GM19043 (cell line): ENCODE data around the gene SF3A2.

Experiments used
- ATAC-seq: cut with Tn5 transposase; IDR thresholded peaks from one replicate; pipeline ENCODE4 v1.9.1; 2021; ENCODE audit warnings: low read depth; ENCODE audit not compliant: unreplicated experiment

SF3A2 gene

DNA sequence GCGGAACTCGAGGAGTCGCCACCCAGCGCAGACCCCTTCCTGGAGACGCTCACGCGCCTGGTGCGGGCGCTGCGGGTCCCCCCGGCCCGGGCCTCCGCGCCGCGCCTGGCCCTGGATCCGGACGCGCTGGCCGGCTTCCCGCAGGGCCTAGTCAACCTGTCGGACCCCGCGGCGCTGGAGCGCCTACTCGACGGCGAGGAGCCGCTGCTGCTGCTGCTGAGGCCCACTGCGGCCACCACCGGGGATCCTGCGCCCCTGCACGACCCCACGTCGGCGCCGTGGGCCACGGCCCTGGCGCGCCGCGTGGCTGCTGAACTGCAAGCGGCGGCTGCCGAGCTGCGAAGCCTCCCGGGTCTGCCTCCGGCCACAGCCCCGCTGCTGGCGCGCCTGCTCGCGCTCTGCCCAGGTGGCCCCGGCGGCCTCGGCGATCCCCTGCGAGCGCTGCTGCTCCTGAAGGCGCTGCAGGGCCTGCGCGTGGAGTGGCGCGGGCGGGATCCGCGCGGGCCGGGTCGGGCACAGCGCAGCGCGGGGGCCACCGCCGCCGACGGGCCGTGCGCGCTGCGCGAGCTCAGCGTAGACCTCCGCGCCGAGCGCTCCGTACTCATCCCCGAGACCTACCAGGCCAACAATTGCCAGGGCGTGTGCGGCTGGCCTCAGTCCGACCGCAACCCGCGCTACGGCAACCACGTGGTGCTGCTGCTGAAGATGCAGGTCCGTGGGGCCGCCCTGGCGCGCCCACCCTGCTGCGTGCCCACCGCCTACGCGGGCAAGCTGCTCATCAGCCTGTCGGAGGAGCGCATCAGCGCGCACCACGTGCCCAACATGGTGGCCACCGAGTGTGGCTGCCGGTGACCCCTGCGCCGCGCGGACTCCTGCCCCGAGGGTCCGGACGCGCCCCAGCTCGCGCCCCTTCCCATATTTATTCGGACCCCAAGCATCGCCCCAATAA is 14.8 kb downstream of the SF3A2 start:
- ATAC-seq = no peak

DNA sequence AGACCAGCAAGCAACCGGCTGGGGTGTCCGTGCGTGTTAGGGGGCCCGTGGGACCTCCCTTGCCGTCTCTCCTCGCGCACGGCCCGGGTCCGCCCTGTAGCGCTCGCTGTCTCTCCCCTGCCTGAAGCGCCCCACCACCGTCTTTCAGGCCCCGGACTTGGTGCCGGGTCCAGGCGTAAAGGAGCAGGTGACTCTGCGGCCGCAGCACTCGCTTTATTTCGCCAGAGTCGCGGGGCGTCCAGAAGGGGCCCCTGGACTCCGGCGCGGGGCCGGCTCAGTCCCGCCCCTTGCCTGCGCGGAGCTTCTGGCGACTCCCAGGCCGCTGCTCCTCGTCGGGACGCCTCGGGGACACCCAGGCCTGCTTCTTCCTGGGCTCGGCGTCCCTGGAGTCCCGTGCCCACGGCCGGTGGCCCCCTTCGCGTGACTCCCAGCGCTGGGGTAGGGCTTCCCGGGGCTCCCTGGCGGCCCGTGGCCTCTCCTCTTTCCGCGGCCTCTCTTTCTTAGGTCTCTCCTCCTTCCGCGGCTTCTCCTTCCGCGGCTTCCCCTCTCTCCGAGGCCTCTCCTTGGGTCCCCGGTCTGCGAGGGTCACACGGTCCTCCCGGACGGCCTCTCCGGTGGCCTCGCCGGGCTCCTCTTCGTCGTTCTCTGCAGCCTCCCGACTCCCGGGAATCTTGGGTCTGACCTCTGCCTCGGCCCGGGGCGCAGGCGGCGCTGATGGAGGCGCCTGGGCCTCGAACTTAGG is 15.6 kb downstream of the SF3A2 start:
- ATAC-seq = no peak

DNA sequence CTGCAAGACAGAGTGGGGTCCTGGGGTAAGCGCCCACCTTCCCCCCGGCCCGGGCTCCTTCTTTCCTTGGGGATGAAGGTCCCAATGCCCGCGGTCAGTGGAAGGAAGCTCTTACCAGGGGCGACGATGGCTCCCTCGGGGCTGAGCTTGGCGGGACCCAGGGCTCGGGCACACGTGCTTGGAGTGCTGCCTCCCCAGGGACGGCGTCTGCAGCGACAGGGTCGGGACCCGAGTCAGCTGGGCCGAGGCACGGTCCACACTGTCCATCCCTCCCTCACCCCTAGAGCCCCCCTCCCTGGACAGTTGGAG is 16.1 kb downstream of the SF3A2 start:
- no peak for ATAC-seq

DNA sequence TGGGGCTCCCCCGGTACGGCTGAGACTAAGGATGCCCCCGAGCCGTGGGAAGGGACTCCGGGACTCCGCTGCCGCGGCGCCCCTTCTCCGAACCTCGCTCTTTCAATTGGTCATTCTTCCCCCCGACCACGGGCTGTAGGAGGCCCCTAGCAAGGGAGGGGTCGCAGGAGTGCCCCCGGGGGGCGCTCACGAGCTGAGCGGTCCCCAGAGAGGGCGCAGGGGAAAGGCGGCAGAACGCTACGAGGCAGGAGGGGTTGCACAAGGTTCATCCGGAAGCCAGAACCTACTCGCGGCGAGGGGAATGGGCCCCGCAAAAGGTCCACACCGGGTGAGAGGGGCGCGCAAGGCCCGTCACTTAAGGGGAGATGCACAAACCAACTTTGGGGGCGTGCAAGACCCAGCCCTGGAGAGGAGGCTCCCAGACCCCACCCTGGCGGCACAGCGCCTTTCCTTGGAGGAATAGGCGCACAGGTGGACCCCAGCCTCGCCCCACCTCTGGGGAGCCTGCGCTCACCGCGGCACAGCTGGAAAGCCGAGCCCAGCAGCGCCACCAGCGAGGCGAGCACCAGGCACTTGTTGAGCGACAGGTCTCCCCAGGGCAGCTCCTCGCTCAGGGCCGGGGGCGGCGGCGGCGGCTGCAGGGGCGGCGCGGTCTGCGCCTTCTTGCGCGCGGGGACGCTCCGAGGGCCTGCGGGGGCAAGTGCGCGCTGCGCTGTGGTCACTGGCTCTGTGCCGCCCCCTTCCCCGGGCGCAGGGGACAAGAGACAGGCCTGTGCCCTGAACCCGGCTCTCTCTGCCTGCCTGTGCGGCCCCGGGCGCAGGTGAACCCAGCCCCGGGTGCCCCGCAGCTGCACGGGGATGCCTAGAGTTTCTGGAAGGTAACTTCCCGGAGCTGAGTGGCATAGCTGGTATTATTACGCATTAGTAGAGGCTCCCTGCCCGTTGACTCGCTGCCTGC is 16.8 kb downstream of the SF3A2 start:
- ATAC-seq = no peak

DNA sequence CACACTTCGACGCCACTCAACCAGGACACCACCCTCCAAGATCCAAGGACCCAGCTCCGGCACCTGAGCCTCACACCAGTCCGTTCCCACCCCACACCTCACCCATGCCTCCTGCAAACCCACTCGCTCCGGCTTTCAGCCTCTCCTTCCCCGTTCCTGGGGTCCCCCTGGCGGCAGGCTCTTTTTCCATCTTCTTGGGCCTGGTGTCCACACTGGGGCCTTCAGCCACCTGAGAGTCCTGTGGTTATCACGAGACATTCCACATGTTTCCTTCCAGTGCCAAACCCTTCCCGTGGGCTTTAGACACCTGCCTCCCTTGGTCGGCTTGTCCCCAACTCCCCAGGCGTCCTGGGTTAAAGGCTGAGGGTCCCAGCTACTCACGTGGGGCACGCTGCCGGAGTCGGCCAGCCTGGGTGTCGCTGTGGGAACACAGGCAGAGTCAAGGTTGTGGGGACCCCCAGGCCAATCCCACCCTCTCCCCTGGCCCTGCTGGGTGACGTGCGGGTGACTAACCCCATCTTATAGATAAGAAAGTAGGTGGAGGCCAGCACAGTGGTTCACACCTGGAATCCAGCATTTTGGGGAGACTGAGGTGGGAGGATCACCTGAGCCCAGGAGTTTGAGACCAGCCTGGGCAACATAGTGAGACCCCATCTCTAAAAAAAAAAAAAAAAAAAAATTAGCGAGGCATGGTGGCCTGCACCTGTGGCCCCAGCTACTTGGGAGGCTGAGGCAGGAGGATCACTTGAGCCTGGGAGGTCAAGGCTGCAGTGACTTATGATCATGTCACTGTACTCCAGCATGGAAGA is 17.6 kb downstream of the SF3A2 start:
- no peak for ATAC-seq

DNA sequence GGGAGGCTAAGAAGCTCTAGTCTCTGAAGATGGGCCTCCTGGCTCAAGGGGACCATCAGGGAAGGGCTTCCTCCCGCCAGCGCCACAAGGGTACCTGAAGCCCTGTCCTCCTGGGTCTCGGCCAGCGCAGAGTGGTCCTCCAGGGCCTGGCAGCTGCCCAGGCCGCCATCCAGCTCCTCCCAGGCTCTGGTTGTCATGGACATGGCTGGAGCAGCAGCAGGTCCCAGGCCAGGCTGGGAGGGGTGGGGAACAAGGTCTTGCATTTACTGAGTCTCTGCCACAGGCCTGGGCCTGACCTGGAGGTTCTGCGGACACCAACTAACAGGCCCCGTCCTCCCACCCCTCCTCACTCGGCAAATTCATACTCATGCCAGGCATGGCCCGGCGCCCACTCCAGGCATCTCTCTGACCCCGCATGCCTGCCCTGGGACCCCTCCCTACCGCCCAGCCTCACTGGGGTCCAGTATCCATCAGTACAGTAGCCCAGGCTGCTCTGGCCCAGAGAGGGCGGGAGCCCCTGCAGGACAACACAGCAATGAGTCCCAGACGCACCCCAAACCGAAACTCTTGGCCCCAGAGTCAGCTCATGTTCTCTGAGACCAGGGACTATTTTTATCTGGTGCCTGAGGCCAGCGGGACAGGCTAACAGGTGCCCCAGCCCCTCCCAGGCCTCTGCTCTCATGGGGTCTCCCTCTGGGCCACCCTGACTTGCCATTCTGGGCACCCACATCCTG is 18.7 kb downstream of the SF3A2 start:
- no peak for ATAC-seq

DNA sequence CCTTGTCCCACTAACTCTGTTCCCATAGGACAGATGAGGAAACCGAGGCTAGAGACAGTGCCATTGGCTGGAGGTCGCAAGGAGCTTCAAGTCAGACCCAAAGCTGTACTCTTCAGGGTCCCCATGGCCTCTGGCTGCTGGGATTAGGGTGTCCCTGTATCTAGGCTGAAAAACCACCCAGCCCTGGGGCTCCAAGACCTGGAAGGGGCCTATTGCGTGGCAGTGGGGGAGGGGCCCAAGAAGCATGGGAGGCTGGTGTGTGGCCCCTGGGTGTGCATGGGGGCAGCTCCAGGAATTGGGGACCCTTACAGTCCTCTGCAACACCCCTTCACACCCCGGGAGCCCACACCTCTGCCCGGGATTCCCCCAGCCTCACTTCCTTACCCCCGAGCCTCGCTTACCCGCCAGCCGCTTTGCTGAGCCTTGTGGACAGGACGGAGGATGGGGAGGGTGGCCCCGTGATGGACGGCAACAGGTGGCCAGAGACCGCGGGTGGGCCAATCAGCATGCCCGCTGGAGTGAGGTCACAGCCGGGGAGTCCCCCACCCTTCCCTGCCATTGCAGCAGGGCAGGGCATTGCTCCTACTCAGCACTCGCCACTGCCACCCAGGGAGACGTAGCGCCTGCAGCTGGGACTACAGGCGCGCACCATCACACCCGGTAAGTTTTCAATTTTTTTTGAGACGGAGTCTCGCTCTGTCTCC is 19.5 kb downstream of the SF3A2 start, which contains the start of gene JSRP1:
JSRP1 (minus strand) TSS at position 436 of the 704 bp plus-strand sequence. CDS start 1,103 bp downstream, outside the sequence.
- no peak for ATAC-seq

DNA sequence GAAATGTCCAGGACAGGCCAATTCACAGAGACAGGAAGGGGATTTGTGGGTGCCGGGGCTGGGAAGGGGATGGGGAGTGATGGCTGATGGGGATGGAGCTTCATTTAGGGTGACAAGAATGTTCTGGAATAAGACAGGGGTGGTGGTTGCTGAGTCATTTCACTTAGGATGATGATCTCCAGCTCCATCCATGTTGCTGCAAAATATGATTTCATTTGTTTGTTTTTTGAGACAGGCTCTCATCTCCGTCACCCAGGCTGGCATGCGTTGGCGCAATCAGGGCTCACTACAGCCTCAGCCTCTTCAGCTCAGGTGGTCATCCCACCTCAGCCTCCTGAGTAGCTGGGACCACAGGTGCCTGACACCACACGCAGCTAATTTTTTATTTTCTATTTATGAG is 22.7 kb downstream of the SF3A2 start:
- ATAC-seq = no peak

DNA sequence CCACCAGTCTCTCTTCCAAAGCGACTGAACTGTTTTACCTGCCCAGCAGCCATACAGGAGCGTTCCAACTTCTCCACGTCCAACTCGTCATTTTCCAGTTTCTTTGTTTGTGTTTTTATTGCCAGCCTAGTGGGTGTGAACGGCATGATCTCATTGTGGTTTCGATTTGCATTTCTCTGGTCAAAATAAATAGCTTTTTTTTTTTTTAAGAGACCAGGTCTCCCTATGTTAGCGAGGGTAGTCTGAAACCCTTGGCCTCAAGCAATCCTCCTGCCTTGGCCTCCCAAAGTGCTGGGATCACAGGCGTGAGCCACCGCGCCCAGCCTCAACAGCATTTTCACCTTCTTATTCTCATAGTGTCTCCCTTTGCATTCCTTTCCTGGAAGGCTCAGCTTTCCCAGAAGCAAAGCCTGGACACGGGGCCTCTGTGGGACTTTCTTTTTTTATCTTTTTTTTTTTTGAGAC is 23.7 kb downstream of the SF3A2 start:
- ATAC-seq = no peak

DNA sequence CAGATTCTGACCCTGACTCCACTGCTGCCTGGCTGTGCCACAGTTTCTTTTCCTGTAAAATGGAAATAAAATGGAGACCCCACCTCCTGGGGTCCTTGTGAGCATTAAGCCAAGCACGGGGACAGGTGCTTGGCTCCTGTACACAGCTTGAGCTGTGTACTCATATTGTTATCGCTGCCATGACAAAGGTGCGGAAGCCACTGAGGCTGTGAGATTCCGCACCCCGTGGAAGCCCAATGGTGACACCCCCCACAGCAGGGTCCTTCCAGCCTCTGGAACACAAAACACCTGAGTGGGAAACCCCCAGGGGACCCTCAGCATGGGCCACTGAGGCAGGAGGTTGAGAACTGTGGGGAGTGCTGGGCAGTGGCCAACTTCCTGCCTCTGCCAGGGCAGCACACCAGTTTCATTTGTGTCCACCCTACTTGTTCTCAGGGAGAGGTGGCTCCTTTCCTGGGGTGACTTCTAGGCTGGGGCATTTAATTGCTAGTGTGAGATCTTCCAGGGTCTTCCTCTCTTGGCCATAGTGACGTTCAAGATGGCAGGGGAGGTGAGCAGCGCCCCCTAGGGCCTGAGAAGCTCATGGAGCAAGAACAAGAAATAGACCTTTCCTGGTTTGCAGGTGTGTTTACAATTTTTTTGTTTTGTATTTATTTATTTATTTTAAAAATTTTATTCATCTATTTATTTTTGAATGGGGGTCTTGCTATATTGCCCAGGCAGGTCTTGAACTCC is 25.0 kb downstream of the SF3A2 start:
- ATAC-seq = no peak

DNA sequence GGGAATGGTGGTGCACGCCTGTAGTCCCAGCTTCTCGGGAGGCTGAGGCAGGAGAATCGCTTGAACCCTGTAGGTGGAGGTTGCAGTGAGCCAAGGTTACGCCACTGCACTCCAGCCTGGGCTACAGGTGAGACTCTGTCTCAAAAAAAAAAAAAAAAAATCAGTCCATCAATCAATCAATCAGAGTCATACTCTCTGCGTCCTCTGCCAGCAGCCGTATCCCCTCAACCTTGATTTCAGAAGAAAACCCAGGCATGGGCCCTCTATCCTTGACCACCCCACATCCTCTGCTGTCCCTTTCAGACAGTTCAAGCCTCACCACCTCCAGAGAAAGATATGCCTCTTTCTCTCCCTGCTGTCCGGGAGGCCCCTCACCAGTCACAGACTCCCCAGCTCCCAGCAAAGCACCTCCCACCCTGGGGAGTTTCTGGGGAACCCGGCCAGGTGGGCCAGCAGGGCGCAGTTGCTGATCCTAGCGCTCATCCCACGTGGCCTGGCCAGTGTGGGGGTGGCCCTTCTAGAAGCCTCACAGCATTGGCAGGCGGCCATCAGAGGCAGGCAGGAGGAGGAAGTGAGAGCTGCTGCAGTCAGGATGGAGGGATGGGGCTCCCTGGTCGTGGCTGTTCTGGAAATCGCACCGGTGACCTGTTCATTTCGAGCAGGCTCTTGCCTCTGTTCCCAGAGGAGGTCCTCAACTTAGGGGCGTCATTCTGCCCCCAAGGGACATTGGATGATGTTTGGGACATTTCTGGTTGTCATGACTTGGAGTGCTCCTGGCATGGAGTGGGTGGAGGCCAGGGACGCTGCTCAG is 29.8 kb downstream of the SF3A2 start:
- ATAC-seq = no peak

DNA sequence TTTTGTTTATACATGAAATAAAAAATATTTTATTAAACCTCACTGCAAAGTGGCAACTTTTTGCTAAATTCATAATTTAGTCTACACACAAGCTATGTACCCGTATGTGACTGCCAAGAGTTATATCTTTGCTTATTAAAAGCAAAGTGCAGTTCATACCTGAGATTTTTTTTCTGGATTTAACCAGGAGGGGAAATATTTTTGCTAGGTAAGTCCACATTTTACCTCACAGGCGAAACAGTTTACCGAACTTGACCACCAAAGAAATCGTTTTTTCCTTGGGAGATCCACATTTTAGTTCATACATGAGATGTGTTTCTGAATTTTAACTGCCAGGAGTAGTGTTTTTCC is 31.8 kb downstream of the SF3A2 start:
- ATAC-seq = no peak

DNA sequence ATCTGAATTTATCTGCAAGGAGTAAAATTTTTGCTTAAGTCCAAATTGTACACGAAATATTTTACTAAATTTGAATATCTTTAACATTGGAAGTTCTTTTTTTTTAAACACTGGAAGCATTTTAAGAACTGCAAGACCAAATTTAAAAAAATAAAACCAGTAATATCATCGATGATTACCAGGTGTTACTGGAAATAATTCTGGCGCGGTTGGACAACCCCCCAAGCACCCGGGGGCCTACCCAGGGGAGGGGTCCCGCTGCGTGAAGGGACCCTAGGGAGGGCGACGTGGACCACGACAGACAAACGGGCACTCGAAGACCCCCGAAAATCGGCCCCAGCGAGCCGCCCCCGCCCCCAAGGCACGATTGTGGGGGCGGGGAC is 32.2 kb downstream of the SF3A2 start:
- ATAC-seq = no peak

DNA sequence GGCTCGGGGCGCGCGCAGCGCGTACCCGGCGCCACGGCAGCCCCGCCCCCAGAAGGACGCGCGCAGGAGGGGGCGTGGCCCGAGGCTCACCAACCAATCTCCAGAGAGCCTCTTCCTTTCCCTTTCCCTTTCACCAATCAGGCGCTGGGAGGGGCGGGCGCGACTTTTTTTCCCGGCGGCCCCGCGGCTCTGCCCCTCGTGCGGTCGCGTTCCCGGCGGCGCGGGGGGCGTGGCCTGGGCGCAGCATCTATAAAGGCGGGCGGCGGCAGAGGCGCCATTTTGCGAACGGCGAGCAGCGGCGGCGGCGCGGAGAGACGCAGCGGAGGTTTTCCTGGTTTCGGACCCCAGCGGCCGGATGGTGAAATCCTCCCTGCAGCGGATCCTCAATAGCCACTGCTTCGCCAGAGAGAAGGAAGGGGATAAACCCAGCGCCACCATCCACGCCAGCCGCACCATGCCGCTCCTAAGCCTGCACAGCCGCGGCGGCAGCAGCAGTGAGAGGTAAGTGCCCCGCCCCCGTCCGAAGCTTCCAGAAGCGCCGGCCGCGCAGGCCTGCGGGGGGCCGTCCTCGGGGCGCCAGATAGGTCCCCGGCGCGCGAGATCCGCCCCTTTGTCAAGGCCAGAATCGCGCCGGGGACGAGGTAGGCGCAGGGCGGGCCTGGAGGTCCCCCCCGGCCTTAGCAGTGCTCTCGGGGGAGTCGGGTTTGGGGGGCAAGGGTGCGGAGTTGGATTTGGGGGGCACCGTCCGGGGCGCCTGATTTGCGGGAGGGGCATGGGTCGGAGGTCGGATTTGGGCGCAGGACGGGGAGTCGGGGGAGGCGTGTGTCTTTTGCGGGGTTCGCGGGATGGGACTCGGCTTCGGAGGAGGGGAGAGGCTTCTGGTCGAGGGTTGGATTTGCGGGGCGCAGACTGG is 32.9 kb downstream of the SF3A2 start:
- ATAC-seq = no peak

DNA sequence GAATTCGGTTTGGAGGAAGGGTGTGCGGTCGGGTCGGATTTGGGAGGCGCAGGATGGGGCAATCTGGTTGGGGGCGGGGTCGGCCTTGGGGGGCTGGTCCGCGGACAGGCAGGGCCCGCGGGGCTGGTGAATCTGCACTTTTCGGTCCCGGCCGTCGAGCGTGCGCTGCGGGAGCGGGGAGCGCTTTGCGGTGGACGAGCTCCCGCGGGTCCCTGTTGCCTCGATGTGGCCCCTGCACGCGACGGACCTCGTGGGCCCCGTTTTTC is 33.5 kb downstream of the SF3A2 start:
- ATAC-seq = no peak

DNA sequence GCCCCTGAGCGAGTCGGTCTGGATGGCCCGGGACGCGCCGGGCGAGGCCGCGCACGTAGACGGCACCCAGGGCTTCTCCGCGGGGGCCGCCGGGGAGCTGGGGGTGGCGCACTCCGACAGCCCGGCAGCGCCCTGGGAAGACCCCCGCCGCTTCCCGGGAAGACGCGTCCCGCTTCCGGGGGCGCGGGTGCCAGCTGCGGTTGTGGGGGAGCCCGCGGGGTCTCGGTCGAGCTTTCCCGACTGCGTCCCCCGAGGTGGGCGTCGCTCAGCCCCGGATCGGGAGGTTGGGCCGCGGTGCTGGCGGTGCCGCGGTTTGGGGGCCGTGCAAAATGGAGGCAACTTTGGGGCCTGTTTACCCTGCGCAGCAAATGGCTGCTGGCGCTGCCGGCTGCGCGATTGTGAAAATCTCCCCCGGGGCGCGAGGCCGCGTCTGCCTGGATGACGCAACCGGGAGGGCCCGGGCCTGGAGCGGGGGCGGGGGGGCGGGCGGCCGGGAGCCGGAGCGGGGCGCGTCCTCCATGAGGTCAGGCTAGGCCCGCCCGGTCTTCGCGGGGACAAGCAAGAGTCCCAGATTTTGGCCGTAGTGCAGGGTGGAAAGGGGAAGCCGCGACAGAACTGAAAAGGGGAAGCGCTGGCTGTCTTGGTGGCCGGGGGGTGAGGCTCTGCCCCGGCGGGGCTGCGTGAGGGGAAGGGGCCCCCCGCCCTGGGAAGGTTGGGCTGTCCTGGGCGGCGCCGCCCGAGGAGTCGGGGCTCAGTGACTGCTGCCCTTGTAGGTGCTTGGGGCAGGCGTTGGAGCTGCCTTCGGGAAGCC is 34.0 kb downstream of the SF3A2 start:
- ATAC-seq = no peak
